Stimulated activated CD4-positive, alpha-beta T cell treated with anti-CD3 and anti-CD28 coated beads, TNF-alpha, amount 100 ng/mL, for 24 hours (primary cell): ENCODE measurements around the gene DDRGK1.

Experiments
- DNase-seq, 3 experiments: peaks; one replicate each; pipeline ENCODE4 v3.0.0-alpha.2; 2020; ENCODE audit warnings: low read depth in 3 of 3

The DDRGK1 gene

GRCh38 chr20:3204124-3204794 is at the start of gene DDRGK1:
DDRGK1 (minus strand) TSS chr20:3204682; CDS start chr20:3204627, 55 bp downstream.
- DNase-seq = peak; percentile 82 to 91 (median 88)

- DNase-seq = no peak
Observed at GRCh38 chr20:3251806-3252205, 47.3 kb upstream of the DDRGK1 start.

GRCh38 chr20:3250091-3250504 is 45.6 kb upstream of the DDRGK1 start:
- DNase-seq = no peak

GRCh38 chr20:3248993-3249347 is 44.5 kb upstream of the DDRGK1 start:
- no peak for DNase-seq

- peak in 1 of 3 experiments; percentile 21 for DNase-seq
Observed at GRCh38 chr20:3248167-3248992, 43.9 kb upstream of the DDRGK1 start.

GRCh38 chr20:3247638-3248037 is 43.2 kb upstream of the DDRGK1 start:
- DNase-seq = no peak

GRCh38 chr20:3246682-3247081 is 42.2 kb upstream of the DDRGK1 start:
- DNase-seq = no peak

- no peak for DNase-seq
Observed at GRCh38 chr20:3245711-3246110, 41.2 kb upstream of the DDRGK1 start.

GRCh38 chr20:3245156-3245555 is 40.7 kb upstream of the DDRGK1 start:
- DNase-seq = no peak

- no peak for DNase-seq
Observed at GRCh38 chr20:3244613-3245012, 40.1 kb upstream of the DDRGK1 start.

- no peak for DNase-seq
Observed at GRCh38 chr20:3243718-3244358, 39.4 kb upstream of the DDRGK1 start.

- no peak for DNase-seq
Observed at GRCh38 chr20:3242172-3242692, 37.8 kb upstream of the DDRGK1 start.

GRCh38 chr20:3240776-3241363 is 36.4 kb upstream of the DDRGK1 start:
- DNase-seq = no peak

- no peak for DNase-seq
Observed at GRCh38 chr20:3239867-3240775, 35.6 kb upstream of the DDRGK1 start.

- peak in 1 of 3 experiments; percentile 31 for DNase-seq
Observed at GRCh38 chr20:3239026-3239866, 34.8 kb upstream of the DDRGK1 start, which contains the start of gene SLC4A11. SLC4A11 (minus strand) TSS chr20:3239190; CDS start chr20:3239137, 53 bp downstream.

GRCh38 chr20:3238616-3239025 is 34.1 kb upstream of the DDRGK1 start:
- peak in 1 of 3 experiments; percentile 56 for DNase-seq

GRCh38 chr20:3237958-3238615 is 33.6 kb upstream of the DDRGK1 start:
- no peak for DNase-seq

GRCh38 chr20:3237011-3237957 is 32.8 kb upstream of the DDRGK1 start:
- no peak for DNase-seq
